PC-3 (cell line): ENCODE measurements around the gene LEMD2. TPM values are rescaled to one million over a fixed set of nuclear protein-coding genes. Genes with fewer than 3 reads are reported as not detected.

Experiments
- ATAC-seq: fragments of 200-7000 bp; cut with Tn5 transposase; 2 replicates; pipeline ENCODE4 v1.9.1; 2020; ENCODE audit warnings: mild to moderate bottlenecking, moderate library complexity
- BruUV-seq: library from RNA; stranded (reverse); fragments of 400-500 nt; replicated peaks from 2 replicates; lab custom pipeline; 2021; lab: Mats Ljungman, UMichigan
- CTCF ChIA-PET: fragments of 300-600 bp; sonication (Branson Sonifier 250); formaldehyde crosslinking; loops from one replicate; lab custom pipeline; 2022; ENCODE audit warnings: antibody characterized with exemption; lab: Charles Lee
- POLR2A ChIA-PET: fragments of 300-600 bp; sonication (Branson Sonifier 250); formaldehyde crosslinking; loops from one replicate; lab custom pipeline; 2022; ENCODE audit warnings: antibody characterized with exemption; ENCODE audit not compliant: unreplicated experiment; lab: Charles Lee
- DNase-seq: peaks from one replicate; pipeline ENCODE4 v3.0.0-alpha.2; 2015
- H2AFZ ChIP-seq: fragments of 300-600 bp; sonication (generic); 2 replicates; pipeline ENCODE4 v1.6.0; 2016; ENCODE audit warnings: antibody characterized with exemption, low read length
- H3F3A ChIP-seq: fragments of 300-600 bp; sonication (generic); one replicate; pipeline ENCODE4 v1.6.0; 2017; ENCODE audit warnings: antibody characterized with exemption, low read length, control low read depth, mild to moderate bottlenecking; ENCODE audit not compliant: unreplicated experiment
- H3K27ac ChIP-seq: fragments of 300-600 bp; sonication (generic); 2 replicates; pipeline ENCODE4 v1.5.1; 2016; ENCODE audit warnings: mild to moderate bottlenecking, low read length
- H3K27me3 ChIP-seq: fragments of 300-600 bp; sonication (generic); 2 replicates; pipeline ENCODE4 v1.6.1; 2016; ENCODE audit warnings: low read length, mixed read lengths
- H3K36me3 ChIP-seq: fragments of 300-600 bp; sonication (generic); 2 replicates; pipeline ENCODE4 v1.6.1; 2016; ENCODE audit warnings: low read depth, mixed run types, low read length, mixed read lengths
- H3K4me1 ChIP-seq: fragments of 300-600 bp; sonication (generic); 2 replicates; pipeline ENCODE4 v1.5.1; 2016; ENCODE audit warnings: low read length; ENCODE audit not compliant: insufficient read depth
- H3K4me2 ChIP-seq: fragments of 300-600 bp; sonication (generic); 2 replicates; pipeline ENCODE4 v1.6.0; 2016; ENCODE audit warnings: low read length
- H3K4me3 ChIP-seq: fragments of 300-600 bp; sonication (generic); 2 replicates; pipeline ENCODE4 v1.5.1; 2016; ENCODE audit warnings: mild to moderate bottlenecking, low read length, mixed read lengths
- H3K79me2 ChIP-seq: fragments of 300-600 bp; sonication (generic); 2 replicates; pipeline ENCODE4 v1.6.1; 2017; ENCODE audit warnings: low read length, mixed read lengths
- H3K9ac ChIP-seq: fragments of 300-600 bp; sonication (generic); 2 replicates; pipeline ENCODE4 v1.6.0; 2016; ENCODE audit warnings: mild to moderate bottlenecking, low read length
- H3K9me2 ChIP-seq: fragments of 300-600 bp; sonication (generic); replicated peaks from 2 replicates; pipeline ENCODE4 v1.6.1; 2016; ENCODE audit warnings: mixed run types, low read length, mixed read lengths
- H3K9me3 ChIP-seq: fragments of 300-600 bp; sonication (generic); 2 replicates; pipeline ENCODE4 v1.6.1; 2016; ENCODE audit warnings: low read length, mixed read lengths
- H4K20me1 ChIP-seq: fragments of 300-600 bp; sonication (generic); 2 replicates; pipeline ENCODE4 v1.6.1; 2016; ENCODE audit warnings: low read length, mixed read lengths
- EZH2 ChIP-seq: fragments of 300-600 bp; sonication (generic); IDR thresholded peaks from one replicate; pipeline ENCODE4 v1.6.1; 2017; ENCODE audit warnings: antibody characterized with exemption, mild to moderate bottlenecking, low read length; ENCODE audit not compliant: unreplicated experiment
- EZH2phosphoT487 ChIP-seq: fragments of 300-600 bp; sonication (generic); IDR thresholded peaks from 2 replicates; pipeline ENCODE4 v1.6.1; 2018; ENCODE audit warnings: mild to moderate bottlenecking, antibody characterized with exemption, low read length, borderline replicate concordance
- intact Hi-C: fragments of 100-400 bp; cut with micrococcal nuclease; formaldehyde crosslinking; loops from 2 replicates; pipeline ENCODE4 v1.9.0; 2023
- total RNA-seq: library from RNA; depleted of rRNA; stranded (reverse); fragments of >200 nt; gene quantifications from 2 replicates; pipeline ENCODE4 v1.2.3, GENCODE V29; 2014
- TF ChIP-seq, protein P1 (sequence below): fragments of 300-600 bp; sonication (generic); conservative IDR thresholded peaks from 2 replicates; pipeline ENCODE4 v1.5.1; 2017; ENCODE audit warnings: antibody characterized with exemption, low read depth, mild to moderate bottlenecking, low read length

The LEMD2 gene
- total RNA-seq, 1 experiment from 2014 or later: 54.5 TPM

DNA sequence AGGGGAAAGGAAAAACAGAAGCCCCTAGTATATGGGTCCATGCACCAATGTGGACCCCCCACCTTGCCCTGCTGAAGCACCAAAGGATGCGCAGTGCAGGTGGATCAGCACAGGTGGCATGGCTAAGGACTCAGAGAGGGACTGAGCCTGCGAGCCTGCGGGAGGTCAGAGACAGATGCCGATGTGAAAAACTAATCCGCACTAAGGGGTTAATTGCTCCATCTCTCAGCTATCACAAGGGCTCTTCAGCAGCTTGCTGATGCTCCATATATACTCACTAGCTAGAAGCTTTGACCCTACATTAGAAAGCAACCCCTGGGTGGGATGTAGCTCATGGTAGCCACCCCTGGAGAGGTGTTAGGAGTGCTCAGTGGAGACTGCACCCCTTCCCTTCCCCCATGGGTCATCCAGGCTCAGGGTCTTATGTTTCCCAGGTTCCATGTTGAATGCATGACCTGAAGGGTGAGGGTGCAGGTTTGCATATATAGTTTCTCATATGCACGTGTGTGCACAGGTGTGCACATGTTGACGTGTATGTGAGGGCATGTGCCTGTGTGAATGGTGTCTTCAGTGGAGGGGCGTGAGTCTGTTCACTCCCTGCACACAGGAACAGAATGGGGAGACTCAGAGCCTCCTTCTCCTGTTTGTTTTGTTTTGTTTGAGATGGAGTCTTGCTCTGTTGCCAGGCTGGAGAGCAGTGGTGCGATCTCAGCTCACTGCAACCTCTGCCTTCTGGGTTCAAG lies 28.9 kb downstream of the LEMD2 start:
- H3K4me3 ChIP-seq: no peak overlapping the region
- TSS peak; percentile 93 for BruUV-seq
- ChIA-PET POLR2A (interaction anchor here (0.5 kb wide), 1 partner anchor 43 kb away, joined by 3 read pairs; no protein-coding TSS in a partner anchor), CTCF (interaction anchor here (0.7 to 1.8 kb wide), 2 partner anchors 12 to 48 kb away, joined by 4 to 13 read pairs; partner anchors contain the start of gene UQCC2)
- no peaks in the 10 kb centered on the region for H3K9me2 ChIP-seq
- no peak overlapping the region for H2AFZ ChIP-seq
- H3K9me3 ChIP-seq: no peaks in the 10 kb centered on the region
- no peaks in the 10 kb centered on the region for H3K36me3 ChIP-seq
- ATAC-seq (no peak), DNase-seq (no peak)
- H3K27ac ChIP-seq: no peak overlapping the region
- TF ChIP-seq EZH2phosphoT487: no peak
- TF ChIP-seq, protein P1, sequence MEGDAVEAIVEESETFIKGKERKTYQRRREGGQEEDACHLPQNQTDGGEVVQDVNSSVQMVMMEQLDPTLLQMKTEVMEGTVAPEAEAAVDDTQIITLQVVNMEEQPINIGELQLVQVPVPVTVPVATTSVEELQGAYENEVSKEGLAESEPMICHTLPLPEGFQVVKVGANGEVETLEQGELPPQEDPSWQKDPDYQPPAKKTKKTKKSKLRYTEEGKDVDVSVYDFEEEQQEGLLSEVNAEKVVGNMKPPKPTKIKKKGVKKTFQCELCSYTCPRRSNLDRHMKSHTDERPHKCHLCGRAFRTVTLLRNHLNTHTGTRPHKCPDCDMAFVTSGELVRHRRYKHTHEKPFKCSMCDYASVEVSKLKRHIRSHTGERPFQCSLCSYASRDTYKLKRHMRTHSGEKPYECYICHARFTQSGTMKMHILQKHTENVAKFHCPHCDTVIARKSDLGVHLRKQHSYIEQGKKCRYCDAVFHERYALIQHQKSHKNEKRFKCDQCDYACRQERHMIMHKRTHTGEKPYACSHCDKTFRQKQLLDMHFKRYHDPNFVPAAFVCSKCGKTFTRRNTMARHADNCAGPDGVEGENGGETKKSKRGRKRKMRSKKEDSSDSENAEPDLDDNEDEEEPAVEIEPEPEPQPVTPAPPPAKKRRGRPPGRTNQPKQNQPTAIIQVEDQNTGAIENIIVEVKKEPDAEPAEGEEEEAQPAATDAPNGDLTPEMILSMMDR: no peak
- no peak for TF ChIP-seq EZH2
- no peaks in the 10 kb centered on the region for H4K20me1 ChIP-seq
- intact Hi-C loops: loop anchor here (10.0 kb wide), 1 partner anchor 265 kb away; no protein-coding TSS in a partner anchor
- H3F3A ChIP-seq: no peaks in the 10 kb centered on the region
- no peak overlapping the region for H3K9ac ChIP-seq
- no peak overlapping the region for H3K4me2 ChIP-seq
- H3K4me1 ChIP-seq: peaks cover 15% of the 10 kb centered on the region
- H3K79me2 ChIP-seq: no peaks in the 10 kb centered on the region
- H3K27me3 ChIP-seq: no peaks in the 10 kb centered on the region

- H3K79me2 ChIP-seq: no peaks in the 10 kb centered on the region
- H2AFZ ChIP-seq: no peak overlapping the region
- ChIA-PET POLR2A (no interaction called here), CTCF (interaction anchor here (0.6 to 1.8 kb wide), 2 partner anchors 47 to 176 kb away, joined by 3 to 13 read pairs; partner anchors contain the start of gene UQCC2)
- no peaks in the 10 kb centered on the region for H3K9me2 ChIP-seq
- H4K20me1 ChIP-seq: no peaks in the 10 kb centered on the region
- BruUV-seq: no TSS peak
- no peaks in the 10 kb centered on the region for H3K36me3 ChIP-seq
- H3K27me3 ChIP-seq: no peaks in the 10 kb centered on the region
- no peaks in the 10 kb centered on the region for H3F3A ChIP-seq
- no peak overlapping the region; the same call in 1 of the 2 replicates for H3K9ac ChIP-seq
- peak overlapping the region; percentile 69 for H3K4me2 ChIP-seq
- DNase-seq: peak; percentile 82
- peak overlapping the region; percentile 74 for H3K27ac ChIP-seq
- ATAC-seq: peak; percentile 81
- TF ChIP-seq EZH2phosphoT487 (no peak), EZH2 (no peak)
- TF ChIP-seq, protein P1: no peak
- intact Hi-C loops: no loop called here
- peaks cover 15% of the 10 kb centered on the region for H3K4me1 ChIP-seq
- H3K4me3 ChIP-seq: 0 out of 2 replicates have a peak overlapping the region, but pooled peaks have one; percentile 26
- no peaks in the 10 kb centered on the region for H3K9me3 ChIP-seq
Measured at GRCh38 chr6:33758815-33759216, 30.1 kb downstream of the LEMD2 start.

- Histone ChIP-seq H3K9me3 (no peaks in the 10 kb centered on the region), H2AFZ (no peak overlapping the region), H3K27me3 (no peaks in the 10 kb centered on the region), H3K9me2 (no peaks in the 10 kb centered on the region), H3K4me1 (peaks cover 15% of the 10 kb centered on the region), H3K27ac (no peak overlapping the region), H3K79me2 (no peaks in the 10 kb centered on the region), H3K9ac (no peak overlapping the region), H3K4me2 (no peak overlapping the region), H3K4me3 (no peak overlapping the region), H3F3A (no peaks in the 10 kb centered on the region), H4K20me1 (no peaks in the 10 kb centered on the region), H3K36me3 (no peaks in the 10 kb centered on the region)
- ChIA-PET POLR2A (no interaction called here), CTCF (no interaction called here)
- TF ChIP-seq EZH2phosphoT487 (no peak), EZH2 (no peak)
- TF ChIP-seq, protein P1: no peak
- ATAC-seq (no peak), DNase-seq (peak; percentile 35)
- intact Hi-C loops: no loop called here
- BruUV-seq: no TSS peak
Measured at GRCh38 chr6:33757906-33758305, 31.0 kb downstream of the LEMD2 start.
